Measurements from ENCODE around the gene GIT1. TPM values are rescaled to one million over a fixed set of nuclear protein-coding genes. Genes with fewer than 3 reads are reported as not detected.

GIT1 gene
- polyA plus RNA-seq, 1 of the 3 experiments (the other 2 are of a cell fraction), result 42.9 TPM

- no peaks in the 10 kb centered on the region for H3K9me2 ChIP-seq
- H3K27me3 ChIP-seq (ENCODE audit: insufficient read depth), result no peaks in the 10 kb centered on the region
- no peaks in the 10 kb centered on the region for H4K20me1 ChIP-seq (ENCODE audit: insufficient read depth)
- 46% methylated on average over 7 of the region's 16 CpGs for WGBS (ENCODE audit: low lambda C conversion rate)
- H3K36me3 ChIP-seq (replicated peaks in 1 of 2; ENCODE audit: control insufficient read depth in 1 of 2, insufficient read depth in 2 of 2, low read length in 1 of 2), result peaks cover 0 to 16% of the 10 kb centered on the region in 2 experiments
- no peak overlapping the region for H2AFZ ChIP-seq (ENCODE audit: low read depth)
- peaks cover 20 to 44% of the 10 kb centered on the region in 2 experiments; a peak in 3 of 4 replicates for H3K4me1 ChIP-seq (ENCODE audit: control insufficient read depth in 1 of 2, insufficient read depth in 2 of 2, low read depth in 1 of 2, low read length in 1 of 2)
- H3K4me2 ChIP-seq, result no peak overlapping the region
- no peak overlapping the region for H3K9ac ChIP-seq
- H3K4me3 ChIP-seq (ENCODE audit: low read depth in 2 of 2, low read length in 1 of 2), result no peak overlapping the region
- TF ChIP-seq RCOR1 (IDR thresholded peaks at IDR 0.05; ENCODE audit: low read length) (no peak), CTCF (IDR thresholded peaks at IDR 0.05) (peak; percentile 47), RAD21 (IDR thresholded peaks at IDR 0.05; ENCODE audit: low read length) (peak; percentile 31)
- H3K27ac ChIP-seq (ENCODE audit: low read depth in 2 of 2, low read length in 1 of 2), result no peak overlapping the region; a peak in 1 of 4 replicates
- CTCF ChIA-PET, result interaction anchor here (0.6 to 2.2 kb wide), 19 partner anchors 8 to 476 kb away, joined by 3 to 11 read pairs (median 4); no protein-coding TSS in a partner anchor
- DNase-seq, result peak; percentile 88
- POLR2A ChIA-PET, result interaction anchor here (0.8 to 1.3 kb wide), 2 partner anchors 11 to 315 kb away, joined by 3 read pairs; no protein-coding TSS in a partner anchor
- H3K9me3 ChIP-seq, result no peaks in the 10 kb centered on the region
- H3K79me2 ChIP-seq (ENCODE audit: insufficient read depth), result no peaks in the 10 kb centered on the region
- no peaks in the 10 kb centered on the region for H3F3A ChIP-seq (replicated peaks; ENCODE audit: insufficient read depth)
These were observed 27.7 kb upstream of the GIT1 start for GRCh38 chr17:29617125-29617480.

GRCh38 chr17:29616300-29617048 lies 27.0 kb upstream of the GIT1 start:
- H2AFZ ChIP-seq (ENCODE audit: low read depth), result no peak overlapping the region
- TF ChIP-seq USF1 (IDR thresholded peaks at IDR 0.05; ENCODE audit: borderline replicate concordance, low read depth) (no peak), JUND (IDR thresholded peaks at IDR 0.05) (no peak), FOSL2 (IDR thresholded peaks at IDR 0.05; ENCODE audit: borderline replicate concordance, low read depth) (no peak), GABPA (IDR thresholded peaks at IDR 0.05; ENCODE audit: low read depth) (no peak), MXI1 (IDR thresholded peaks at IDR 0.05; ENCODE audit: low read depth, low read length) (no peak), SMC3 (IDR thresholded peaks at IDR 0.05; ENCODE audit: low read depth, low read length) (no peak), CTCF (IDR thresholded peaks at IDR 0.05) (no peak), MEF2A (IDR thresholded peaks at IDR 0.05; ENCODE audit: borderline replicate concordance, low read depth) (no peak), ELF1 (IDR thresholded peaks at IDR 0.05) (no peak), TEAD4 (IDR thresholded peaks at IDR 0.05; ENCODE audit: borderline replicate concordance, insufficient read depth) (no peak), POLR2AphosphoS5 (IDR thresholded peaks at IDR 0.05; ENCODE audit: low read depth, low read length) (no peak), FOXJ3 (CRISPR knock-in tag; IDR thresholded peaks at IDR 0.05) (no peak), RCOR1 (IDR thresholded peaks at IDR 0.05; ENCODE audit: low read length) (no peak), IRF3 (IDR thresholded peaks at IDR 0.05; ENCODE audit: low read depth, low read length) (no peak), EZH2phosphoT487 (IDR thresholded peaks at IDR 0.05; ENCODE audit: borderline replicate concordance, low read depth) (no peak), RXRA (IDR thresholded peaks at IDR 0.05; ENCODE audit: borderline replicate concordance, low read depth) (no peak), ZBTB33 (IDR thresholded peaks at IDR 0.05; ENCODE audit: borderline replicate concordance, low read depth) (no peak)

More at GRCh38 chr17:29616300-29617048, 27.0 kb upstream of the GIT1 start:
- Histone ChIP-seq H3K27me3 (ENCODE audit: insufficient read depth) (no peaks in the 10 kb centered on the region), H3K9ac (no peak overlapping the region), H3K4me2 (no peak overlapping the region), H3K27ac (ENCODE audit: low read depth in 2 of 2, low read length in 1 of 2) (no peak overlapping the region; a peak in 1 of 4 replicates), H3K4me3 (ENCODE audit: low read depth in 2 of 2, low read length in 1 of 2) (no peak overlapping the region), H4K20me1 (ENCODE audit: insufficient read depth) (no peaks in the 10 kb centered on the region), H3K9me2 (no peaks in the 10 kb centered on the region), H3K79me2 (ENCODE audit: insufficient read depth) (no peaks in the 10 kb centered on the region), H3K4me1 (ENCODE audit: control insufficient read depth in 1 of 2, insufficient read depth in 2 of 2, low read depth in 1 of 2, low read length in 1 of 2) (peaks cover 14 to 38% of the 10 kb centered on the region in 2 experiments; a peak in 2 of 4 replicates), H3K9me3 (no peaks in the 10 kb centered on the region), H3K36me3 (replicated peaks in 1 of 2; ENCODE audit: control insufficient read depth in 1 of 2, insufficient read depth in 2 of 2, low read length in 1 of 2) (peaks cover 0 to 19% of the 10 kb centered on the region in 2 experiments), H3F3A (replicated peaks; ENCODE audit: insufficient read depth) (no peaks in the 10 kb centered on the region)
- DNase-seq, result no peak
- POLR2A ChIA-PET, result interaction anchor here (0.8 kb wide), 1 partner anchor 10 kb away, joined by 3 read pairs; no protein-coding TSS in a partner anchor
- 96% methylated on average over 27 of the region's 32 CpGs for WGBS (ENCODE audit: low lambda C conversion rate)
- CTCF ChIA-PET, result interaction anchor here (0.6 to 2.2 kb wide), 11 partner anchors 8 to 477 kb away, joined by 3 to 11 read pairs (median 4); no protein-coding TSS in a partner anchor
